Heart left ventricle (tissue), 13 donors: ENCODE results near the gene UGT1A7.

Source experiments
- POLR2A ChIP-seq, 2 donors: fragments of 450-650 bp; IDR thresholded peaks; one replicate each; pipeline ENCODE4 v1.6.1; 2017; ENCODE audit warnings: antibody characterized with exemption in 2 of 2, mild to moderate bottlenecking in 2 of 2, moderate library complexity in 2 of 2
- TF ChIP-seq, protein P1 (sequence below), 12 donors: fragments of 200-600 bp; sonication (generic) in 4 of 12; IDR thresholded peaks; one replicate each; pipeline versions ENCODE4 v1.5.0 to v1.8.0; 2018 to 2022; ENCODE audit warnings: antibody characterized with exemption in 12 of 12, mild to moderate bottlenecking in 5 of 12
- donor health status: ischemic (EF 13 %, LVEDD 7.1; RV severe dilation, severe dysfunction).
- donor health status: DM: no; HTN: yes; CAD: no.
- donor health status: DM: no; HTN: no; CAD: no.
- donor health status: ischemic (EF 25% LVEDD 6.9; RV normal size, moderate dysfunction).
- donor health status: ischemic (EF 25% LVEDD 5.7; RV mildly dilated, moderate dysfunction).
- donor health status: ischemic (EF 35%, LVEDD 5.7; RV mildly dilated, moderate dysfunction).
- donor health status: nonischemic (EF 11% LVEDD 7.7; RV severe dilation, severe dysfunction).
- donor health status: DM: yes; HTN: yes; CAD: no.
- donor health status: PGD.
- donor health status: ischemic (EF 29% LVEDD 5.4; RV normal size, mild dysfunction).
- donor health status: nonischemic (EF 23%, LVEDD 6.1; RV moderate dilation, normal function).

DNA sequence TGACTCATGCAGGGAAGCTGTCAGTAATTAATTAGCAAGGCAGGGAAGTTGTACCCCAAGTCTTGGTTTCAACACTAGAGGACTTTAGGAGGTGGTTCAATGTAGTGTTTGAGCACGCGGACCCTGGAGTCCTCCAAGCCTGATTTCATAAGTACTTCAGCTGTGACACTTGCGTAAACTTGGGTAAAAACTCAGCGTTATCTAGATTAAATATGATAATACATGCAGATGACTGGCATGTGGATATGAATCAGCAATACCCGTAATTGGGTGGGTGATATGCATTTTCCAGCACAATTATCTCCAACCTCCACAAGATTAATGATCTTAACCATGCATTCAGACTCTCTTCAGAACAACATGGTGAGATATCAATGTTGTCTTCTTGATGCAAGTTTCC is 5.2 kb downstream of the UGT1A7 start:
- TF ChIP-seq, protein P1, sequence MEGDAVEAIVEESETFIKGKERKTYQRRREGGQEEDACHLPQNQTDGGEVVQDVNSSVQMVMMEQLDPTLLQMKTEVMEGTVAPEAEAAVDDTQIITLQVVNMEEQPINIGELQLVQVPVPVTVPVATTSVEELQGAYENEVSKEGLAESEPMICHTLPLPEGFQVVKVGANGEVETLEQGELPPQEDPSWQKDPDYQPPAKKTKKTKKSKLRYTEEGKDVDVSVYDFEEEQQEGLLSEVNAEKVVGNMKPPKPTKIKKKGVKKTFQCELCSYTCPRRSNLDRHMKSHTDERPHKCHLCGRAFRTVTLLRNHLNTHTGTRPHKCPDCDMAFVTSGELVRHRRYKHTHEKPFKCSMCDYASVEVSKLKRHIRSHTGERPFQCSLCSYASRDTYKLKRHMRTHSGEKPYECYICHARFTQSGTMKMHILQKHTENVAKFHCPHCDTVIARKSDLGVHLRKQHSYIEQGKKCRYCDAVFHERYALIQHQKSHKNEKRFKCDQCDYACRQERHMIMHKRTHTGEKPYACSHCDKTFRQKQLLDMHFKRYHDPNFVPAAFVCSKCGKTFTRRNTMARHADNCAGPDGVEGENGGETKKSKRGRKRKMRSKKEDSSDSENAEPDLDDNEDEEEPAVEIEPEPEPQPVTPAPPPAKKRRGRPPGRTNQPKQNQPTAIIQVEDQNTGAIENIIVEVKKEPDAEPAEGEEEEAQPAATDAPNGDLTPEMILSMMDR (IDR thresholded peaks at IDR 0.05) = no peak
- no peak for TF ChIP-seq POLR2A (IDR thresholded peaks at IDR 0.05)
